Hair follicle dermal papilla cell (primary cell): ENCODE measurements around the gene EVI5. TPM values are rescaled to one million over a fixed set of nuclear protein-coding genes. Genes with fewer than 3 reads are reported as not detected.

Source experiments
- small RNA-seq: library from RNA; depleted of rRNA; stranded (forward); fragments of <200 nt; gene quantifications from one replicate; pipeline ENCODE3, GENCODE V24; 2012
- total RNA-seq: library from RNA; depleted of rRNA; stranded (reverse); fragments of >200 nt; gene quantifications from 2 replicates; pipeline ENCODE4 v1.2.3, GENCODE V29; 2012

Gene EVI5
- total RNA-seq, result 28.7 and 43.5 TPM in 2 replicates

GRCh38 chr1:92784639-92785500, at the start of gene EVI5:
TSS of gene EVI5 (minus strand) at chr1:92785108. CDS start at chr1:92736546, 48,562 bp downstream.

GRCh38 chr1:92831762-92832536, 47.0 kb upstream of the EVI5 start, which contains the start of gene RPL5:
TSS of gene RPL5 (plus strand) at chr1:92832040. CDS start at chr1:92832115, 75 bp downstream.

GRCh38 chr1:92486251-92487077, 298.4 kb downstream of the EVI5 start, which contains the start of gene GFI1:
TSS of gene GFI1 (minus strand) at chr1:92486925. CDS start at chr1:92483487, 3,438 bp downstream.

Small RNA genes lying within 50 kb of the gene (small RNA-seq; reads per million reads assigned to genes)
- gene AC104332.2 (not detected), gene RNU4-59P (0.16 reads per million)

Other genes starting within 250 kb of the EVI5 start
- gene RPL5, start 46.9 kb upstream of the EVI5 start, total RNA-seq, result 808 and 870 TPM in 2 replicates
- gene DIPK1A, start 176.4 kb upstream of the EVI5 start, total RNA-seq, result 26.3 and 39.2 TPM in 2 replicates